ENCODE measurements around the gene MKNK1.
A peak's percentile ranks its signal among the peaks of the same experiment; 100 is the strongest.

Gene MKNK1

DNA sequence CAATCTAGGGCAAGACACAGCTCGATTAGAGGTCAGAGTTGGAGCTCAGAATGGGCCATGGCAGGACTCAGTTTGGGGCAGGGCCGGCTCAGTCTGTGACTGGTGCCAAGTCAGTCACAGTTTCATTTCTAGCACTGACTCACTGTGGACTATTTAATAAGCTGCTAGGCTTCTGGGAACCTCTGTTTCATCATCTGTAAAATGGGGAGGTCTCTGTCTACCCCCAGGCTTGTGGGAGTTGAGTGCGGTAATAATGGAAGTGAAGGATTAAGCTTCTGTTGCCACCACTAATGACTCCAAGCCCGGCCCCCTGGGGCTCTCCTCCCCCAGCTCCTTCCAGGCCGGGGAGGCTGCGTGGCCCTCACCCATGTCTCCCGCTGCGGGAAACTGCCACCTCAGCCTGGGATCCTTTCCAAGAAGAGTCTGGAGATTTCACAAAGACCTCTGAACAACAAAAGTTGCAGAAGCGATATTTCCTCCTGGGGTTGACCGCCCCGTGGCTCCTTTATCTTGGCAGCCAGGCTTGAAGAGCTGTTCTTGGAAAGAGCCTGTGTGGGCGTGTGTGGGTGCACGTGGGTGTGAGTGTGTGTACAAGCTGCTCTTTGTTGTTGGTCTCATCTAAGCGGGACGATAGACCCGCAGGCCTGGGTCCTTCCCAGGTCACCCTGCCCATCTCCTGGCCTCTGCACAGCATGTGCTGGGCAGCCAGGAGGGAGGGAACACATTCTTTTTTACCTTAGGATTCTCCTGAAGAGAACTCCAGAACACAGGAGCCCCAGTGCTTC is 81.7 kb downstream of the MKNK1 start:
- DNase-seq (ENCODE audit: low read depth in 2 of 2): peak in 1 of 2 donors; percentile 24

DNA sequence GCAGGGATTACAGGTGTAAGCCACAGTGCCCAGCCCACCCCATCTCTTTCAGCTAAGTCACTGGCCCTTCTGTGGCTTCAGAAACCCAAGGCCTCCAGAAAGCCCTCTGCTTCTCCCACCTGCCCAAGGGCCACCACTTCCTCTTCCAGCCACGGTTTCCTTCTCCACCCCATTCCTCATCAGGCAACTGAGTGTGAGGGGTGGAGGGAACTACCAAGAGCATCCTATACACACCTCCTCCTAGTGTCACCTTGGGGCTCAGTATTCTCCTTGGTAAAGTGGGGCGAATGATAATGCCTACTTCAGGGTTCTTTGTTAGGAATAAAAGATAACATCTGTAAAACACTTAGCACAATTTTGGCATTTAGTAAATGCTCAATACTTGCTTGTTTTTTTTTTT is 82.7 kb downstream of the MKNK1 start:
- no peak for DNase-seq (ENCODE audit: low read depth in 2 of 2)

GRCh38 chr1:46520063-46520911 is 83.8 kb downstream of the MKNK1 start:
- no peak for DNase-seq (ENCODE audit: low read depth in 2 of 2)

GRCh38 chr1:46519209-46519608 is 84.9 kb downstream of the MKNK1 start:
- DNase-seq (ENCODE audit: low read depth in 2 of 2): no peak

- DNase-seq (ENCODE audit: low read depth in 2 of 2): no peak
Measured at GRCh38 chr1:46517932-46518498, 86.1 kb downstream of the MKNK1 start.

DNA sequence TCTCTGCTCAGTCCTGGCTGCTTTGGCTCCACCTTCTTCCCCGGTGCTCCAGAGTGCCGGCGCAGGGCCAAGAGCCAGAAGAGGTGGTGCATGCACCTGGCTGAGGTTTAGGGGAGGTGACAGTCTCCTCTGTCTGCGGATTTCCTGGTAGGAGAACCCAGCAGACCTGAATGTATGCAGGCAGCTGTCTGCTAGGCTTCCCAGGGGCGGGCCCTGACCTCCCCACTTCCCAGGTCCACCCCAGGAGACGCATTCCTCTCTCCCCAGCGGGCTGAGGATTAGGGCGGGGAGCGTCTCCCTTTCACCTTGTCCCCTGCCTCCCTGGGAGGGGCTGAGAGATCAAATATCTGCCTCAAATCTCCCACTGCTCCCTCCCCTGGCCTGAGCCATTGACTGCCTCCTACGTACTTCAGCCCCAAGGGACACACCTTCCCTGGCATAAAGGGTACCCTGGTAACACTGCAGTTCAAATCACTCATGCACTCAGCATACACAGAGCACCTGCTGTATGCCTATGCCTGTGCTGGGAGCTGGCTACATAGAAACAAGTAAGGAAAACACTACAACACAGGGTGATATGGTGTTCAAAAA is 87.0 kb downstream of the MKNK1 start:
- DNase-seq (ENCODE audit: low read depth in 2 of 2): no peak

DNA sequence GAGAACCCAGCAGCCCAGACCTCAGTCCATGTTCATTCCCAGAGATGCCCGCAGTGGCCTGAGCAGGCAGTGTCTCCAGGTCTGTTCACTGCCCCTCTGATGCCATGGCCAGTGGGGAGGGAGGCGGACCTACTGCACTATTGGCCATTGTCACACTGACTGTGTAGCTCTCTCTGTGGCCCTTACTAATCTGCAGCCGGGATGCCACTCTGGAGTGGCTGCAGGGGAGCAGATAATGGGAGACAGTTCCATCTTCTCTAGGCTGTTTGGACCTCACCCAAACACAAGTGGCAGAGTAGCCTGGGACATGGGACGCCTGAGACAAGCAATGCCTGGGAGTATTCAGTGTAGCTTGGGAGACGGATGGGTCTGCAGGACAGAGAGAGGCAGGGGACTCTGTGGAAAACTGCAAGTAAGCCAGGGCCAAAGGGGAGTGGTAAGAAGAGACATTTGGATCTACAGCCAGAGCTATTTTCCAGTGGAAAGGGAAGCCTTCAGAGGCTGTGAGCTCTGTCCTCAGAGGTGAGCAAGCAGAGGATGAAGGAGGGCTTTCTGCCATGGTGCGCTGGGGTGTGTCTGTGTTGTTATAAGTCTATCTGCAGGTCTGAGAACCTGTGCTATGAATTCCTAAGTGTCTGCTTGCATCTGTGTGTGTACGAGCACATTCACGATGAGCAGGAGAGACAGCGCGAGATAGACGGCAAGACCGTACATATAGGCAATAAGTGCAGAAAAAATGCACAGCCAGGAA is 87.7 kb downstream of the MKNK1 start:
- DNase-seq (ENCODE audit: low read depth in 2 of 2): no peak

- DNase-seq (ENCODE audit: low read depth in 2 of 2): no peak
Measured at GRCh38 chr1:46515576-46515975, 88.5 kb downstream of the MKNK1 start.

DNA sequence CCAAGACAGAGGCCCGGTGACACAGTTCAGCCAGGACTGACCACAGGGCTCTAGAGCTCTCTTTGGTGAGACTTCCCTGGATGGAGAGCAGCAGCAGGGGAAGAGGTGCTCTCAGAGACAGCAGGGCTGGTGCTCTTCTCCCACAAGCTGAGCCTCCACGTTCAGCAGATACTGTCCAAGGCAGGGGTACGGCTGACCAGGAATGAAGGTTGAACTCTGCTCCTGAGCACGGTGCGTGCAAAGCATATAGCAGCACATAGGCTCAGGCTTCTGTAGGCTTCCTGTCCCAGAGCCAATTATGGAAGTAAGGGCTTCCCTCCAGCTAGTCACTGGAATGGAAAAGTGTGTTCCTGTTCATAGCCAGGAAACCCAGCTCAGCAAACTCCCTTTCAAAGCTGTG is 90.5 kb downstream of the MKNK1 start:
- no peak for DNase-seq (ENCODE audit: low read depth in 2 of 2)

- no peak for DNase-seq (ENCODE audit: low read depth in 2 of 2)
Measured at GRCh38 chr1:46512792-46513190, 91.3 kb downstream of the MKNK1 start.

GRCh38 chr1:46512135-46512791 is 91.8 kb downstream of the MKNK1 start:
- DNase-seq (ENCODE audit: low read depth in 2 of 2): no peak

DNA sequence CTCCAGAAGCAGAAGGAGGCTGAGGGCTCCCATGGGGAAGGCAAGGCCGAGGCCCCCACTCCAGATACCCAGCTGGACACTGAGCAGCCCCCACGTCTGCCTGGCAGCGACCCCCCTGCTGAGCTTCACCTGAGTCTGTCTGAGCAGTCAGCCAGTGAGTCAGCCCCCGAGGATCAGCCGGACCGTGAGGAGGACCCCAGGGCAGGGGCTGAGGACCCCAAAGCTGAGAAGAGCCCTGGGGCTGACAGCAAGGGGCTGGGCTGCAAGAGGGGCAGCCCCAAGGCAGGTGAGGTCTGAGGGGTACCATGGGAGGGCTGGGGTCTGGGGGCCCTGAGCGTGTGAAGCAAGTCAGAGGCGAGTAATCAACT is 93.1 kb downstream of the MKNK1 start:
- DNase-seq (ENCODE audit: low read depth in 2 of 2): no peak

DNA sequence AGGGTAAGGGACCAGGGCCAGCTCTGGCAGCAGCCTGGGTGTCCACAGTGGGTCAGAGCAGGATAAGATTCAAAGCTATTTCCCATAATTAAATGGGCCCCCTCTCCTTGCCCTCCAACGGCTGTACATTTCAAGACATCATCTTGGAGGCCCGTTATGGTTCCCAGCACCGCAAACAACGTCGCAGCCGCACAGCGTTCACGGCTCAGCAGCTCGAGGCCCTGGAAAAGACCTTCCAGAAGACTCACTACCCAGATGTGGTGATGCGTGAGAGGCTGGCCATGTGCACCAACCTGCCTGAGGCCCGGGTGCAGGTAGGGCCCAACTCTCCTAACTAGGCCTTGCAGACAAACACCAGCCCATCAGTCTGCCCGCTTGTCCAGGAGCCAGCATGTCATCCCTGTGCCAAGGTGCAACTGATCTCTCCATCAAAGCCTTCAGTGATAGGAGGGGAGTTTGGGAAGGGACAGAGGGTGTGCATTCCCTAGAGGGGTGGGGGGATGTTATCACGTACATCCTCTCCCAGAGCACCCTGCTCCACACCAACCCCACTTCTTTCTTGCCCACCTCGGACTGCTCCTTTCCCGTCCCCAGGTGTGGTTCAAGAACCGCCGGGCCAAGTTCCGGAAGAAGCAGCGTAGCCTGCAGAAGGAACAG is 93.6 kb downstream of the MKNK1 start:
- no peak for DNase-seq (ENCODE audit: low read depth in 2 of 2)

GRCh38 chr1:46508757-46509156 is 95.3 kb downstream of the MKNK1 start:
- no peak for DNase-seq (ENCODE audit: low read depth in 2 of 2)

All from stimulated activated CD4-positive, alpha-beta T cell treated with anti-CD3 and anti-CD28 coated beads, Interleukin-15, amount 100 ng/mL, for 48 hours (primary cell).